Gastrocnemius medialis (tissue), 4 donors: ENCODE results near the gene GNB4. TPM values are rescaled to one million over a fixed set of nuclear protein-coding genes. Genes with fewer than 3 reads are reported as not detected.
A peak's percentile ranks its signal among the peaks of the same experiment; 100 is the strongest.

Source experiments
- ATAC-seq, 2 donors: fragments of 150-250 bp; one replicate each; pipeline ENCODE4 v1.9.1; 2016
- DNase-seq, 2 donors: peaks; one replicate each; pipeline ENCODE4 v3.0.0-alpha.2; 2019
- H3K27ac ChIP-seq, 4 donors: fragments of 200-600 bp; sonication (generic); 1 replicate in 1 of 4; 2 replicates in 3 of 4; pipeline ENCODE4 v1.5.1; 2016 to 2018; ENCODE audit warnings: mild to moderate bottlenecking in 2 of 4, moderate library complexity in 1 of 4
- H3K27me3 ChIP-seq, 3 donors: fragments of 200-600 bp; sonication (generic) in 2 of 3; 1 replicate in 1 of 3; 2 replicates in 2 of 3; pipeline versions ENCODE4 v1.5.1 to v1.6.0; 2016 to 2019; ENCODE audit warnings: mild to moderate bottlenecking in 1 of 3, moderate library complexity in 1 of 3
- H3K36me3 ChIP-seq, 2 donors: fragments of 200-600 bp; sonication (generic) in 1 of 2; one replicate each; pipeline ENCODE4 v1.5.1; 2017 to 2018
- H3K4me1 ChIP-seq, 2 donors: fragments of 200-600 bp; sonication (generic) in 1 of 2; one replicate each; pipeline ENCODE4 v1.5.1; 2016 to 2017; ENCODE audit warnings: mild to moderate bottlenecking in 2 of 2
- H3K4me3 ChIP-seq, 4 donors: fragments of 200-600 bp; sonication (generic) in 3 of 4; 1 replicate in 1 of 4; 2 replicates in 3 of 4; pipeline ENCODE4 v1.5.1; 2016 to 2019; ENCODE audit warnings: mild to moderate bottlenecking in 2 of 4
- H3K9me3 ChIP-seq, 3 donors: fragments of 200-600 bp; sonication (generic) in 2 of 3; 1 replicate in 1 of 3; 2 replicates in 2 of 3; pipeline ENCODE4 v1.5.1; 2016 to 2019
- CTCF ChIP-seq, 5 experiments: fragments of 450-650 bp in 3 of 5; fragments of 200-600 bp in 2 of 5; sonication (generic) in 2 of 5; IDR thresholded peaks in 4 of 5; conservative IDR thresholded peaks in 1 of 5; 1 replicate in 4 of 5; 2 replicates in 1 of 5; pipeline ENCODE4 v1.5.1; 2016 to 2019; ENCODE audit warnings: antibody characterized with exemption in 5 of 5, mild to moderate bottlenecking in 3 of 5, moderate library complexity in 3 of 5
- POLR2A ChIP-seq, 2 donors: fragments of 450-650 bp; IDR thresholded peaks; one replicate each; pipeline ENCODE4 v1.6.1; 2017; ENCODE audit warnings: antibody characterized with exemption in 2 of 2, mild to moderate bottlenecking in 2 of 2, moderate library complexity in 2 of 2
- in situ Hi-C, 4 donors: fragments of 200-750 bp; cut with MboI; loops; one replicate each; pipeline versions ENCODE4 v1.15.0 to v1.8.0; 2017; ENCODE audit warnings: low sequenced_read_pairs in 4 of 4
- intact Hi-C: fragments of 100-400 bp; cut with DNase I; formaldehyde crosslinking; loops from one replicate; pipeline ENCODE4 v1.15.1; 2023; ENCODE audit warnings: low total_unique reads
- total RNA-seq, 4 donors: library from RNA; depleted of rRNA; stranded (reverse); fragments of >200 nt; gene quantifications; one replicate each; pipeline versions ENCODE4 v1.1.0 to v1.2.3, GENCODE V29; 2016

The GNB4 gene
- total RNA-seq, 4 donors from 2014 or later, result 3.4 to 4.9 (median 3.7) TPM

GRCh38 chr3:179428876-179429548 lies 22.3 kb downstream of the GNB4 start:
- intact Hi-C loops (no loop called here), in situ Hi-C loops (loop anchor here in 2 of 4 donors (10.0 kb wide), 1 partner anchor 126 kb away; no protein-coding TSS in a partner anchor)
- no peaks in the 10 kb centered on the region for H3K27me3 ChIP-seq
- no peak for DNase-seq
- H3K4me1 ChIP-seq, result peaks cover 0 to 12% of the 10 kb centered on the region in 2 donors
- no peak overlapping the region for H3K27ac ChIP-seq
- H3K4me3 ChIP-seq, result no peak overlapping the region
- ATAC-seq, result no peak
- H3K36me3 ChIP-seq, result peaks cover 0 to 3% of the 10 kb centered on the region in 2 donors
- TF ChIP-seq POLR2A (IDR thresholded peaks at IDR 0.05) (no peak), CTCF (IDR thresholded peaks at IDR 0.05 in 4 of 5, conservative IDR thresholded peaks at IDR 0.05 in 1 of 5) (no peak)
- no peaks in the 10 kb centered on the region for H3K9me3 ChIP-seq

GRCh38 chr3:179425075-179425474 lies 26.2 kb downstream of the GNB4 start:
- no peak overlapping the region for H3K27ac ChIP-seq
- H3K9me3 ChIP-seq, result no peaks in the 10 kb centered on the region
- intact Hi-C loops (no loop called here), in situ Hi-C loops (loop anchor here in 2 of 4 donors (10.0 kb wide), 1 partner anchor 130 kb away; no protein-coding TSS in a partner anchor)
- ATAC-seq, result no peak
- peaks cover 0 to 7% of the 10 kb centered on the region in 2 donors for H3K36me3 ChIP-seq
- no peak for TF ChIP-seq CTCF (IDR thresholded peaks at IDR 0.05 in 4 of 5, conservative IDR thresholded peaks at IDR 0.05 in 1 of 5)
- TF ChIP-seq POLR2A (IDR thresholded peaks at IDR 0.05), result no peak
- H3K4me1 ChIP-seq, result peaks cover 0 to 8% of the 10 kb centered on the region in 2 donors
- DNase-seq, result no peak
- H3K4me3 ChIP-seq, result no peak overlapping the region
- H3K27me3 ChIP-seq, result no peaks in the 10 kb centered on the region

DNA sequence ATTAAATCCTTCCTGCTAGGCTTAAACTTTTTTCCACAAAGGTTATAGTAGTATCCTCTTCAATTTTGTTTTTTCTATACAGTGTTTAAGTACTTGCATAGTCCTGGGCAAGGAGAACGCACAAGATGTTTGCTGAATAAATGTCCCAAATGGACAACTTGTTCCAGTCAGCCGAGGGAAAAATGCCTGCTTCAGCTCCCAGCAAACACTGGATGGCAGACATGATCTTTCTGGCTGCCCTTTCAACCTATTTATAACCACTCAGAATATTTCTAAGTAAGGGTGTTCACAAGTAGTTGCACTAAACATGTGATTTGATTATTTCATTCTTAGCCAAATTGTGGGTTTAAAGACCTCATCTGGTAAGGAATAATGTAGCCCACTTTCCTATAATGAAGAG lies 29.8 kb downstream of the GNB4 start:
- Histone ChIP-seq H3K4me1 (peaks cover 0 to 8% of the 10 kb centered on the region in 2 donors), H3K27ac (no peak overlapping the region), H3K9me3 (no peaks in the 10 kb centered on the region), H3K4me3 (no peak overlapping the region), H3K36me3 (peaks cover 0 to 7% of the 10 kb centered on the region in 2 donors), H3K27me3 (no peaks in the 10 kb centered on the region)
- in situ Hi-C loops (loop anchor here in 2 of 4 donors (10.0 kb wide), 1 partner anchor 133 kb away; no protein-coding TSS in a partner anchor), intact Hi-C loops (loop anchor here (2.0 kb wide), 1 partner anchor 141 kb away; the partner anchor contains the start of gene ACTL6A)
- ATAC-seq, result peak in 1 of 2 donors; percentile 61
- TF ChIP-seq POLR2A (IDR thresholded peaks at IDR 0.05) (no peak), CTCF (IDR thresholded peaks at IDR 0.05 in 4 of 5, conservative IDR thresholded peaks at IDR 0.05 in 1 of 5) (peak in 2 of 5 experiments; percentile 39 to 47)
- DNase-seq, result no peak

DNA sequence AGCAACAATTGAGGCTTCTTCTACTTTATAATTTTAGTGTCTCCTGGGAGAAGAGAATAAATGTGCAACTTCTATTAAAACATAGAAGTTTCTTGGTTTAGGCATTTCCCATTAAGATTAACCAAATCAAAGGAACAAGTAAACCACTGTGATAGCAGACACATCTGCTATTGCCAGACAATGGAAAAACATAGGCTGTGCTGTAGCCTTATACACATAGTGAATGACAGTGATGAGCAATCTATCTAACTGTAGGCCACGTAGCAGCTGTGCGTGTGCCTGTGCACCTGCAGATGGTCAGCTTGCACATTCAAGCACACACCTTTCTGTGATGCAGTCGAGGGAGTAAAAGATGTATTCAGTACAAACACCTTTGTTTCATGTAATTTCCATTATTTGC lies 32.7 kb downstream of the GNB4 start:
- no peak for TF ChIP-seq POLR2A (IDR thresholded peaks at IDR 0.05)
- no peak for TF ChIP-seq CTCF (IDR thresholded peaks at IDR 0.05 in 4 of 5, conservative IDR thresholded peaks at IDR 0.05 in 1 of 5)
- peaks cover 0 to 18% of the 10 kb centered on the region in 2 donors for H3K4me1 ChIP-seq
- intact Hi-C loops, result no loop called here
- peaks cover 0 to 4% of the 10 kb centered on the region in 2 donors for H3K36me3 ChIP-seq
- H3K27ac ChIP-seq, result no peak overlapping the region
- no peaks in the 10 kb centered on the region for H3K27me3 ChIP-seq
- no peak for DNase-seq
- in situ Hi-C loops, result no loop called here
- no peak for ATAC-seq
- H3K9me3 ChIP-seq, result no peaks in the 10 kb centered on the region
- H3K4me3 ChIP-seq, result no peak overlapping the region
